HepG2 (cell line): Measurements from ENCODE around the gene HSD17B8. TPM values are rescaled to one million over a fixed set of nuclear protein-coding genes. Genes with fewer than 3 reads are reported as not detected.

Experiments used
- ATAC-seq: fragments of 200-7000 bp; cut with Tn5 transposase; 3 replicates; pipeline ENCODE4 v1.9.1; 2020; ENCODE audit warnings: mild to moderate bottlenecking, moderate library complexity
- BruUV-seq: library from RNA; stranded (reverse); fragments of 400-500 nt; replicated peaks from 2 replicates; lab custom pipeline; 2021; lab: Mats Ljungman, UMichigan
- CTCF ChIA-PET: fragments of 300-600 bp; formaldehyde crosslinking; extraction: SDS; loops from one replicate; lab custom pipeline; 2021; ENCODE audit warnings: low total read pairs, inconsistent platforms, low intra/inter-chr PET ratio; lab: Yijun Ruan, JAX
- POLR2A ChIA-PET: fragments of 350-600 bp; sonication (Branson Sonifier 250); formaldehyde crosslinking; loops from one replicate; lab custom pipeline; 2020; ENCODE audit warnings: antibody characterized with exemption, inconsistent platforms; lab: Yijun Ruan, JAX
- DNase-seq: peaks from one replicate; pipeline ENCODE4 v3.0.0-alpha.2; 2015; ENCODE audit warnings: low spot score
- FAIRE-seq: peaks from 3 replicates; lab custom pipeline; 2011; peaks lifted over from hg19 to GRCh38; lab: Jason Lieb, UNC
- H2AFZ ChIP-seq: one replicate; pipeline ENCODE4 v1.6.1; 2011; ENCODE audit warnings: low read length, inconsistent platforms
- H3K27ac ChIP-seq: fragments of 300-600 bp; 3 replicates; pipeline ENCODE4 v1.8.0; 2011; ENCODE audit warnings: mixed run types, mild to moderate bottlenecking, mixed read lengths, low read length, inconsistent platforms; ENCODE audit not compliant: insufficient read depth; ENCODE audit errors: extremely low read length
- H3K27me3 ChIP-seq, 2 experiments: fragments of 200-600 bp in 1 of 2; 2 replicates in 1 of 2; 3 replicates in 1 of 2; pipeline versions ENCODE4 v1.6.0 to v1.8.0; 2011; ENCODE audit warnings: low read length in 2 of 2, mild to moderate bottlenecking in 2 of 2, moderate library complexity in 2 of 2, inconsistent platforms in 1 of 2; ENCODE audit not compliant: insufficient read depth in 2 of 2, control insufficient read depth in 1 of 2
- H3K36me3 ChIP-seq, 2 experiments: fragments of 200-600 bp in 1 of 2; replicated peaks in 1 of 2; 2 replicates in 1 of 2; 3 replicates in 1 of 2; pipeline versions ENCODE4 v1.5.1 to v1.8.0; 2011; ENCODE audit warnings: low read length in 2 of 2, inconsistent platforms in 1 of 2; ENCODE audit not compliant: insufficient read depth in 2 of 2, control insufficient read depth in 1 of 2
- H3K4me1 ChIP-seq: 2 replicates; pipeline ENCODE4 v1.5.1; 2012; ENCODE audit warnings: low read length, inconsistent platforms; ENCODE audit not compliant: insufficient read depth
- H3K4me2 ChIP-seq: 2 replicates; pipeline ENCODE4 v1.6.0; 2011; ENCODE audit warnings: low read depth, low read length, inconsistent platforms
- H3K4me3 ChIP-seq, 3 experiments: fragments of 200-600 bp in 1 of 3; sonication (generic), shearing (Covaris generic) in 1 of 3; replicated peaks in 1 of 3; 2 replicates each; pipeline ENCODE4 v1.5.1; 2011 to 2016; ENCODE audit warnings: low read length in 3 of 3, inconsistent platforms in 2 of 3, low read depth in 2 of 3, mild to moderate bottlenecking in 2 of 3, control low read depth in 1 of 3, mixed read lengths in 1 of 3; ENCODE audit not compliant: insufficient read depth in 1 of 3
- H3K79me2 ChIP-seq: one replicate; pipeline ENCODE4 v1.6.1; 2011; ENCODE audit warnings: low read length, inconsistent platforms; ENCODE audit not compliant: insufficient read depth
- H3K9ac ChIP-seq: 2 replicates; pipeline ENCODE4 v1.6.0; 2011; ENCODE audit warnings: mild to moderate bottlenecking, low read depth, low read length, inconsistent platforms; ENCODE audit not compliant: insufficient read depth
- H3K9me3 ChIP-seq: 2 replicates; pipeline ENCODE4 v1.5.1; 2012; ENCODE audit warnings: mild to moderate bottlenecking, low read length
- H4K20me1 ChIP-seq: 2 replicates; pipeline ENCODE4 v1.6.0; 2011; ENCODE audit warnings: inconsistent platforms, mild to moderate bottlenecking, low read length, moderate library complexity; ENCODE audit not compliant: insufficient read depth
- DMAP1 ChIP-seq: IDR thresholded peaks from 2 replicates; pipeline ENCODE4 v1.6.1; 2016
- EEA1 ChIP-seq: sonication (generic); formaldehyde crosslinking; IDR thresholded peaks from 2 replicates; pipeline ENCODE4 v1.5.1; 2020; ENCODE audit warnings: mild to moderate bottlenecking, missing genetic modification reagents, borderline replicate concordance
- ETV6 ChIP-seq: sonication (generic); formaldehyde crosslinking; conservative IDR thresholded peaks from 2 replicates; pipeline ENCODE4 v1.4.0; 2020; ENCODE audit warnings: missing genetic modification reagents
- HDAC1 ChIP-seq: sonication (generic); formaldehyde crosslinking; IDR thresholded peaks from 2 replicates; pipeline ENCODE4 v1.5.1; 2020; ENCODE audit warnings: mild to moderate bottlenecking, missing genetic modification reagents
- IKZF1 ChIP-seq: fragments of 450-650 bp; IDR thresholded peaks from 2 replicates; pipeline ENCODE4 v1.7.1; 2016
- NBN ChIP-seq: fragments of 450-650 bp; conservative IDR thresholded peaks from 2 replicates; pipeline ENCODE4 v1.6.1; 2017
- PPARG ChIP-seq: conservative IDR thresholded peaks from 2 replicates; pipeline ENCODE4 v1.6.1; 2016; ENCODE audit warnings: missing biosample characterization, missing genetic modification reagents
- ZNF251 ChIP-seq: sonication (generic); formaldehyde crosslinking; IDR thresholded peaks from 2 replicates; pipeline ENCODE4 v1.9.0; 2021; ENCODE audit warnings: mild to moderate bottlenecking, missing genetic modification reagents
- ZNF782 ChIP-seq: sonication (generic); formaldehyde crosslinking; IDR thresholded peaks from 2 replicates; pipeline ENCODE4 v1.4.0; 2020; ENCODE audit warnings: missing genetic modification reagents, mild to moderate bottlenecking, borderline replicate concordance
- WGBS: methylation state at CpG from one replicate; pipeline ENCODE4 v1.1.6; 2017; ENCODE audit warnings: low lambda C conversion rate; 5-methylcytosine and 5-hydroxymethylcytosine counted together
- in situ Hi-C: cut with HindIII; loops from 2 replicates; pipeline ENCODE4 v1.10.0; 2017; ENCODE audit warnings: low pct_unique_long_range_greater_than_20kb; ENCODE audit not compliant: extremely low pct_ligation_motif_present
- intact Hi-C: fragments of 100-400 bp; cut with micrococcal nuclease; formaldehyde crosslinking; loops from one replicate; pipeline ENCODE4 v1.10.0; 2022; ENCODE audit not compliant: unreplicated experiment
- polyA plus RNA-seq, 8 experiments: library from polyadenylated mRNA; depleted of rRNA in 3 of 8; stranded (reverse) in 7 of 8; unstranded in 1 of 8; fragments of >200 nt; fragmentation: Illumina TruSeq in 4 of 8; extraction: Trizol in 4 of 8; gene quantifications; 2 replicates each; pipeline versions ENCODE4 v1.2.1 to v1.2.3, GENCODE V29; 2011 to 2016; ENCODE audit warnings: low read depth in 4 of 8, missing spikeins in 1 of 8, mixed read lengths in 1 of 8; ENCODE audit not compliant: insufficient read depth in 1 of 8
- total RNA-seq, 5 experiments: library from RNA; depleted of rRNA; stranded (reverse); fragments of >200 nt; fragmentation: Illumina TruSeq; extraction: Trizol; gene quantifications; 2 replicates each; pipeline ENCODE4 v1.2.3, GENCODE V29; 2016; ENCODE audit warnings: low read depth in 1 of 5
- TF ChIP-seq, protein P1 (sequence below): IDR thresholded peaks from 2 replicates; pipeline ENCODE4 v1.6.1; 2018; ENCODE audit warnings: missing genetic modification reagents, mild to moderate bottlenecking, missing compliant biosample characterization
- TF ChIP-seq, protein P2 (sequence below): sonication (generic); formaldehyde crosslinking; conservative IDR thresholded peaks from 2 replicates; pipeline ENCODE4 v1.8.1; 2023; ENCODE audit warnings: missing genetic modification reagents
- TF ChIP-seq, protein P3 (sequence below): sonication (generic); formaldehyde crosslinking; IDR thresholded peaks from 2 replicates; pipeline ENCODE4 v1.5.0; 2020; ENCODE audit warnings: missing genetic modification reagents
- TF ChIP-seq, protein P4 (sequence below): sonication (generic); formaldehyde crosslinking; IDR thresholded peaks from 2 replicates; pipeline ENCODE4 v1.5.0; 2020; ENCODE audit warnings: missing genetic modification reagents

Gene HSD17B8
- total and polyA plus RNA-seq, 2 of the 13 experiments (the other 11 are each of a cell fraction or from before 2014, with no cell fraction given) = 12.6 to 20.1 TPM

DNA sequence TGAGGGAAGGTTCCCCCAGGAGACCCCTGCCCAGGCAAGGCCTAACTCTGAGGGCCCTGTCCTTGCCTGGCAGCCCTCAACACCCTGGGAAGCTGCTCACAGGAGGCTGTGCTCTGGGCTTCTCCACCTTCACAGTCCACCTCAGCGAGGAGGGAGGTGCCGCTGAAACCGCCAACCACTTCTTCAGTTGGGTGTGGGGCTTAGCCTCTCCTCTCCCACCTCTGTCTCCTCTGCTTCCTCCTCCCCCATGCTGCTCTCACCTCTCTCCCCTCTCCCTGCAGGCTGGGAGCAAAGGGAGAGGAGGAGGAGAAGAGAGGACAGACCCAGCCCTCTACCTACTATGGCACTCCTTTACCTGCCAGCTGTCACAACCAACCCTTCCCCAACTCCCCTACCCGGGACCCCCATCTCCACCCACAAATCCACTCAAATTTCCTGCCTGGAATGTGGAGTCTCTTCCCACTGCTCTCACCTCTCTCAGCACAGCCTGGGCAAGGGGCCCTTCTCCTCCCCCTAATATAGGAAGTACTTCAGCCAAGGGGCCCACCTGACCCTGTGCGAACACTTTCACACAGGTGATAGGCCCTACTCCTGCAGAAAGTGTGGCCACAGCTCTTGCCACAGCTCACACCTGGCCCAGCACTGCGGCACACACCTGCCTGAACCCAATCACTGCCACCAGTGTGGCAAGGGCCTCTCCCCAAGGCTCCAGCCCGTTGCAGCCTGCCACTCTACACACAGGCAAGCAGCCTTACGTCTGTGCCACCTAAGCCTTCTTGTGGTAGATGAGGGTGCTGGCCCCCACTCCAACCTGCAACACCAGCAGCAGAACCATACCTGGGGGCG is 11.0 kb downstream of the HSD17B8 start:
- in situ Hi-C loops (no loop called here), intact Hi-C loops (no loop called here)
- H3K4me2 ChIP-seq = no peak overlapping the region
- no peaks in the 10 kb centered on the region for H3K36me3 ChIP-seq
- ChIA-PET CTCF (no interaction called here), POLR2A (no interaction called here)
- DNase-seq (no peak), FAIRE-seq (no peak), ATAC-seq (peak; percentile 29)
- TF ChIP-seq, protein P1, sequence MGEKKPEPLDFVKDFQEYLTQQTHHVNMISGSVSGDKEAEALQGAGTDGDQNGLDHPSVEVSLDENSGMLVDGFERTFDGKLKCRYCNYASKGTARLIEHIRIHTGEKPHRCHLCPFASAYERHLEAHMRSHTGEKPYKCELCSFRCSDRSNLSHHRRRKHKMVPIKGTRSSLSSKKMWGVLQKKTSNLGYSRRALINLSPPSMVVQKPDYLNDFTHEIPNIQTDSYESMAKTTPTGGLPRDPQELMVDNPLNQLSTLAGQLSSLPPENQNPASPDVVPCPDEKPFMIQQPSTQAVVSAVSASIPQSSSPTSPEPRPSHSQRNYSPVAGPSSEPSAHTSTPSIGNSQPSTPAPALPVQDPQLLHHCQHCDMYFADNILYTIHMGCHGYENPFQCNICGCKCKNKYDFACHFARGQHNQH (CRISPR knock-in tag) = no peak
- TF ChIP-seq, protein P2, sequence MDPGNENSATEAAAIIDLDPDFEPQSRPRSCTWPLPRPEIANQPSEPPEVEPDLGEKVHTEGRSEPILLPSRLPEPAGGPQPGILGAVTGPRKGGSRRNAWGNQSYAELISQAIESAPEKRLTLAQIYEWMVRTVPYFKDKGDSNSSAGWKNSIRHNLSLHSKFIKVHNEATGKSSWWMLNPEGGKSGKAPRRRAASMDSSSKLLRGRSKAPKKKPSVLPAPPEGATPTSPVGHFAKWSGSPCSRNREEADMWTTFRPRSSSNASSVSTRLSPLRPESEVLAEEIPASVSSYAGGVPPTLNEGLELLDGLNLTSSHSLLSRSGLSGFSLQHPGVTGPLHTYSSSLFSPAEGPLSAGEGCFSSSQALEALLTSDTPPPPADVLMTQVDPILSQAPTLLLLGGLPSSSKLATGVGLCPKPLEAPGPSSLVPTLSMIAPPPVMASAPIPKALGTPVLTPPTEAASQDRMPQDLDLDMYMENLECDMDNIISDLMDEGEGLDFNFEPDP (CRISPR knock-in tag) = 0 out of 2 replicates have a peak, but pooled peaks have one; percentile 19
- H3K4me1 ChIP-seq = peaks cover 20% of the 10 kb centered on the region
- no peaks in the 10 kb centered on the region for H3K9me3 ChIP-seq
- no peaks in the 10 kb centered on the region for H4K20me1 ChIP-seq
- no peaks in the 10 kb centered on the region for H3K79me2 ChIP-seq
- no peak overlapping the region for H3K27ac ChIP-seq
- WGBS = 42% methylated on average over 8 of the region's 9 CpGs
- peaks cover 9 to 52% of the 10 kb centered on the region in 2 experiments; a peak in 4 of 5 replicates for H3K27me3 ChIP-seq
- no peak overlapping the region for H2AFZ ChIP-seq
- BruUV-seq = no TSS peak
- H3K9ac ChIP-seq = no peak overlapping the region
- H3K4me3 ChIP-seq = no peak overlapping the region

DNA sequence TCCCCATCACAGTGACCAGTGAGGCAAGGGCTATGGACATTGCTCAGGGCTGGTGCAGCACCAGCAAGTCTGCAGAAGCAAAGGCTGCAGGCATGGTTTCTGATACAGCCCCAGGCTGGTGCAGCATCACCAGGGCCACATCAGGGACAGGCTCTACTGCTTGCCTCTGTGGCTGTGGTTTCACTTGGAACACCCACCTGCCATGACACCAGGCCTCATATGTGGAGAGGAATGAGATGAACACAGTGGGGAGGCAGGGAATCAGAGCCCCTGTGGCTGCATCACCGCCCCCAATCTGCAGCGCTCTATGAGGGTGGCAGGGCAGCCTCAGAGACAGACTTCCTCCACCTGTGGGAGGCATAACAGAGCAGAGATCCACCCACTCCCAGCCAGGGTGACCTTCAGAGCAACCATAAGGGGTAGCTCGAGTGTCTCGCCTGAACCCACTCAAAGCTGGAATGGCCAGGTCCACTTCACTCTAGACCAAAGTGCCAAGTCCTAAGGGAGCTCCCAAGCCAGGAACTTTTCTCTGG is 11.7 kb downstream of the HSD17B8 start:
- ATAC-seq = peak; percentile 34
- H2AFZ ChIP-seq = no peak overlapping the region
- no TSS peak for BruUV-seq
- no peaks in the 10 kb centered on the region for H3K36me3 ChIP-seq
- peaks cover 9 to 52% of the 10 kb centered on the region in 2 experiments; a peak in 4 of 5 replicates for H3K27me3 ChIP-seq
- ChIA-PET CTCF (no interaction called here), POLR2A (no interaction called here)
- FAIRE-seq = no peak
- H4K20me1 ChIP-seq = no peaks in the 10 kb centered on the region
- H3K27ac ChIP-seq = no peak overlapping the region
- H3K4me1 ChIP-seq = peaks cover 20% of the 10 kb centered on the region
- H3K9me3 ChIP-seq = no peaks in the 10 kb centered on the region
- intact Hi-C loops (no loop called here), in situ Hi-C loops (no loop called here)
- no peaks in the 10 kb centered on the region for H3K79me2 ChIP-seq
- H3K4me2 ChIP-seq = no peak overlapping the region
- H3K4me3 ChIP-seq = no peak overlapping the region
- no peak overlapping the region for H3K9ac ChIP-seq
- WGBS = 70% methylated on average over 4 of the region's 4 CpGs
- DNase-seq = no peak
- TF ChIP-seq DMAP1 (CRISPR knock-in tag) (no peak), EEA1 (CRISPR knock-in tag) (no peak), HDAC1 (CRISPR knock-in tag) (no peak), NBN (no peak), ZNF251 (CRISPR knock-in tag) (no peak), ZNF782 (CRISPR knock-in tag) (no peak), ETV6 (CRISPR knock-in tag) (no peak), PPARG (no peak), IKZF1 (no peak)
- TF ChIP-seq, protein P3, sequence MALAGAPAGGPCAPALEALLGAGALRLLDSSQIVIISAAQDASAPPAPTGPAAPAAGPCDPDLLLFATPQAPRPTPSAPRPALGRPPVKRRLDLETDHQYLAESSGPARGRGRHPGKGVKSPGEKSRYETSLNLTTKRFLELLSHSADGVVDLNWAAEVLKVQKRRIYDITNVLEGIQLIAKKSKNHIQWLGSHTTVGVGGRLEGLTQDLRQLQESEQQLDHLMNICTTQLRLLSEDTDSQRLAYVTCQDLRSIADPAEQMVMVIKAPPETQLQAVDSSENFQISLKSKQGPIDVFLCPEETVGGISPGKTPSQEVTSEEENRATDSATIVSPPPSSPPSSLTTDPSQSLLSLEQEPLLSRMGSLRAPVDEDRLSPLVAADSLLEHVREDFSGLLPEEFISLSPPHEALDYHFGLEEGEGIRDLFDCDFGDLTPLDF (CRISPR knock-in tag) = no peak
- TF ChIP-seq, protein P4, sequence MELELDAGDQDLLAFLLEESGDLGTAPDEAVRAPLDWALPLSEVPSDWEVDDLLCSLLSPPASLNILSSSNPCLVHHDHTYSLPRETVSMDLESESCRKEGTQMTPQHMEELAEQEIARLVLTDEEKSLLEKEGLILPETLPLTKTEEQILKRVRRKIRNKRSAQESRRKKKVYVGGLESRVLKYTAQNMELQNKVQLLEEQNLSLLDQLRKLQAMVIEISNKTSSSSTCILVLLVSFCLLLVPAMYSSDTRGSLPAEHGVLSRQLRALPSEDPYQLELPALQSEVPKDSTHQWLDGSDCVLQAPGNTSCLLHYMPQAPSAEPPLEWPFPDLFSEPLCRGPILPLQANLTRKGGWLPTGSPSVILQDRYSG = no peak
